Measurements from ENCODE around the gene FGF10. TPM values are rescaled to one million over a fixed set of nuclear protein-coding genes. Genes with fewer than 3 reads are reported as not detected.

Gene FGF10
- total RNA-seq, 1 donor from 2014 or later, result not detected

GRCh38 chr5:44387921-44388320 lies 1.3 kb downstream of the FGF10 start:
- CTCF ChIA-PET, result no interaction called here
- Mint-ChIP-seq H3K27me3 (peaks cover 33% of the 10 kb centered on the region), H3K27ac (no peak overlapping the region), H3K4me3 (no peak overlapping the region), H3K36me3 (ENCODE audit: low read depth) (no peaks in the 10 kb centered on the region), H3K9me3 (no peaks in the 10 kb centered on the region), H3K4me1 (peaks cover 7% of the 10 kb centered on the region)
- ATAC-seq (ENCODE audit: low read depth), result no peak
- intact Hi-C loops (cut with micrococcal nuclease), result no loop called here
- TF ChIP-seq, protein P1, sequence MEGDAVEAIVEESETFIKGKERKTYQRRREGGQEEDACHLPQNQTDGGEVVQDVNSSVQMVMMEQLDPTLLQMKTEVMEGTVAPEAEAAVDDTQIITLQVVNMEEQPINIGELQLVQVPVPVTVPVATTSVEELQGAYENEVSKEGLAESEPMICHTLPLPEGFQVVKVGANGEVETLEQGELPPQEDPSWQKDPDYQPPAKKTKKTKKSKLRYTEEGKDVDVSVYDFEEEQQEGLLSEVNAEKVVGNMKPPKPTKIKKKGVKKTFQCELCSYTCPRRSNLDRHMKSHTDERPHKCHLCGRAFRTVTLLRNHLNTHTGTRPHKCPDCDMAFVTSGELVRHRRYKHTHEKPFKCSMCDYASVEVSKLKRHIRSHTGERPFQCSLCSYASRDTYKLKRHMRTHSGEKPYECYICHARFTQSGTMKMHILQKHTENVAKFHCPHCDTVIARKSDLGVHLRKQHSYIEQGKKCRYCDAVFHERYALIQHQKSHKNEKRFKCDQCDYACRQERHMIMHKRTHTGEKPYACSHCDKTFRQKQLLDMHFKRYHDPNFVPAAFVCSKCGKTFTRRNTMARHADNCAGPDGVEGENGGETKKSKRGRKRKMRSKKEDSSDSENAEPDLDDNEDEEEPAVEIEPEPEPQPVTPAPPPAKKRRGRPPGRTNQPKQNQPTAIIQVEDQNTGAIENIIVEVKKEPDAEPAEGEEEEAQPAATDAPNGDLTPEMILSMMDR (IDR thresholded peaks at IDR 0.05), result no peak
- no peak for DNase-seq
- POLR2A ChIA-PET, result no interaction called here

GRCh38 chr5:44387406-44387805 lies 1.8 kb downstream of the FGF10 start:
- no peaks in the 10 kb centered on the region for H3K36me3 Mint-ChIP-seq (ENCODE audit: low read depth)
- peaks cover 7% of the 10 kb centered on the region for H3K4me1 Mint-ChIP-seq
- no peak overlapping the region for H3K4me3 Mint-ChIP-seq
- TF ChIP-seq, protein P1 (IDR thresholded peaks at IDR 0.05), result no peak
- CTCF ChIA-PET, result no interaction called here
- POLR2A ChIA-PET, result no interaction called here
- no peak overlapping the region for H3K27ac Mint-ChIP-seq
- DNase-seq (no peak), ATAC-seq (ENCODE audit: low read depth) (no peak)
- peaks cover 33% of the 10 kb centered on the region for H3K27me3 Mint-ChIP-seq
- no peaks in the 10 kb centered on the region for H3K9me3 Mint-ChIP-seq
- intact Hi-C loops (cut with micrococcal nuclease), result no loop called here

DNA sequence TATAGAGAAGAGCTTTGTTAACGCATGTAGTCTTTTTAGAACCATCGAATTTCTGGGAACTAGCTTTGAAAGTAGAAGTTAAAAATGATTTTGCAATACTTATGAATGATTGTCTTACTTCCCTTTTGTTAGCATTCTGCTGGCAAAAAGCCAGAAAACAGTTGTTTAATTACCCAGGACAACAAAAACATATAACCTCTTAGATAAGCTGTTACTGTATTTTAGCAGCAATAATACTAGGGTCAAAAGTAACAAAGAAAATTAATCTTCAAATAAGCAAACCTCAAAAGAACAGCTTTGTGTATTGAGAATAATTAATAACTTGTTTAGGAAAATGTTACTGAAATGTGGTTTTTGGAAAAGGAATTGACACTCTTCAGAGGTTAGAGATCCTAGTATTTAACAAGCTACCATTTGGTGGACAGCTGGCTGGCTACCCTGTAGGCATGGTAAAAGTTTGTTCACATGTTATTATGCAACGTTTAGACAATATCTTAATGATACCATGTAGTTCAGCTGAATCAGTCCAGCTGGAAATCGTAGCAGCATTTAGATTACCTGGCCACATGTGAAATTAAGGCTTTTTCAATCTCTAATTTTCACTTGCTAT lies 3.8 kb downstream of the FGF10 start:
- H3K4me3 Mint-ChIP-seq, result no peak overlapping the region
- H3K9me3 Mint-ChIP-seq, result no peaks in the 10 kb centered on the region
- peaks cover 7% of the 10 kb centered on the region for H3K4me1 Mint-ChIP-seq
- ChIA-PET POLR2A (no interaction called here), CTCF (no interaction called here)
- peaks cover 28% of the 10 kb centered on the region for H3K27me3 Mint-ChIP-seq
- no peak overlapping the region for H3K27ac Mint-ChIP-seq
- intact Hi-C loops (cut with micrococcal nuclease), result no loop called here
- no peak for ATAC-seq (ENCODE audit: low read depth)
- TF ChIP-seq, protein P1 (IDR thresholded peaks at IDR 0.05), result no peak
- no peaks in the 10 kb centered on the region for H3K36me3 Mint-ChIP-seq (ENCODE audit: low read depth)
- no peak for DNase-seq

DNA sequence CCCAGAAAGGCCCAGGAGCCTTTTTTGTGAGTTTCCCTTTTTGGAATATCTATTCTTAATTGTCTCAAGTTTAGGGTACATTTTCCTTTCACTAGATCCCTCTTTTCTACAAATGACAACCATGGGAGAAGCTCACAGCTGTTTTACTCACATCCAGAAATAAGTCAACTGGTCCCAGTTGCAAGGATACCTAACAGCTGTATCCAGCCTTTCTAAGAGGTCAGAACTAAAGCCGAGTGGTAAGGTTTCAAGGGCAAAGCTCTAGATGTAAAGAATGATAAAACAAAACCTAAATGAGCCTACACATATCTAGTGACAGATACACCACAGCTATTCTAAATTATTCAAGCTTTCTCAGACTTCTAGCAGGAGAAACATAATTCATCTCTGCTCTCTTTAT lies 4.4 kb downstream of the FGF10 start:
- intact Hi-C loops (cut with micrococcal nuclease), result no loop called here
- no peak for ATAC-seq (ENCODE audit: low read depth)
- no peak for DNase-seq
- H3K4me3 Mint-ChIP-seq, result no peak overlapping the region
- H3K9me3 Mint-ChIP-seq, result no peaks in the 10 kb centered on the region
- TF ChIP-seq, protein P1 (IDR thresholded peaks at IDR 0.05), result no peak
- POLR2A ChIA-PET, result no interaction called here
- peaks cover 7% of the 10 kb centered on the region for H3K4me1 Mint-ChIP-seq
- H3K27me3 Mint-ChIP-seq, result peaks cover 23% of the 10 kb centered on the region
- H3K27ac Mint-ChIP-seq, result no peak overlapping the region
- CTCF ChIA-PET, result no interaction called here
- H3K36me3 Mint-ChIP-seq (ENCODE audit: low read depth), result no peaks in the 10 kb centered on the region

DNA sequence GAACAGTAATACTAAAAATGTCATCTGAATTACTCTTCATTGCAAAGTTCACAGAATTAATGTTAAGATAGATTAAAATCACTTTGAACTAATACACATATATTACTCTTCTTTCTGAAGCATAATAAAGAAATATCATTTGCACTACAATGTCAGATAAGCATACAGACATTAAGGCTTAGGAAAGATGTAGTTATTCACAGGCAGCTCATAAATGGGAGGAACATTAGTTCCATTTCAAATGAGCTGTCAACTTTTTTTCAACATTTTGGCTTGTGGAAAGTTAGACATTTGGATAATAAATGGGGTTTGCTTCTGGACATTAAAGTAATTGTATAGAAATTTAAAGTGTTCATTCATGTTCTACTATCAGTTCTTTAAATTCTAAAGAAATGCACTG lies 6.3 kb downstream of the FGF10 start:
- intact Hi-C loops (cut with micrococcal nuclease), result no loop called here
- Mint-ChIP-seq H3K27me3 (peaks cover 11% of the 10 kb centered on the region), H3K36me3 (ENCODE audit: low read depth) (no peaks in the 10 kb centered on the region), H3K4me1 (no peaks in the 10 kb centered on the region), H3K4me3 (no peak overlapping the region), H3K9me3 (no peaks in the 10 kb centered on the region), H3K27ac (no peak overlapping the region)
- TF ChIP-seq, protein P1 (IDR thresholded peaks at IDR 0.05), result no peak
- POLR2A ChIA-PET, result no interaction called here
- DNase-seq, result no peak
- CTCF ChIA-PET, result no interaction called here
- ATAC-seq (ENCODE audit: low read depth), result no peak

Measured in activated B cell treated with CpG ODN at 0.5 μM for 24 hours (primary cell).